Thyroid gland (tissue), 4 donors: Measurements from ENCODE around the gene MON1A.

Experiments
- CTCF ChIP-seq, 6 experiments: fragments of 200-600 bp in 3 of 6; fragments of 450-650 bp in 3 of 6; sonication (generic) in 3 of 6; IDR thresholded peaks; one replicate each; pipeline ENCODE4 v1.5.1; 2016 to 2019; ENCODE audit warnings: antibody characterized with exemption in 6 of 6, mild to moderate bottlenecking in 2 of 6, inconsistent platforms in 1 of 6, moderate library complexity in 1 of 6
- POLR2A ChIP-seq, 2 donors: fragments of 450-650 bp; IDR thresholded peaks; one replicate each; pipeline ENCODE4 v1.6.1; 2017; ENCODE audit warnings: antibody characterized with exemption in 2 of 2, mild to moderate bottlenecking in 2 of 2, moderate library complexity in 1 of 2

DNA sequence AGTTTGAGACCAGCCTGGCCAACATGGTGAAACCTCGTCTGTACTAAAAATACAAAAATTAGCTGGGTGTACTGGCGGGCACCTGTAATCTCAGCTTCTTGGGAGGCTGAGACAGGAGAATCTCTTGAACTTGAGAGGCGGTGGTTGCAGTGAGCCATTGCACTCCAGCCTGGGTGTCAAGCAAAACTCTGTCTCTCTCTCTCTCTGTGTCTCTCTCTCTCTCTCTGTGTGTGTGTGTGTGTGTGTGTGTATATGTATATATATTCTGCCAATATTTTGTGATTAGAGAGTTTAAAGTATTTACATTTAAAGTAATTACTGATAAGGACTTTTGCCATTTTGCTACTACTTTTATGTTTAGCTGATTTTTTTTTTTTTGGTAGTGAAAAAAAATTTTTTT, 26.0 kb upstream of the MON1A start:
- TF ChIP-seq CTCF (IDR thresholded peaks at IDR 0.05), result no peak
- TF ChIP-seq POLR2A (IDR thresholded peaks at IDR 0.05), result no peak
